Stimulated activated CD4-positive, alpha-beta T cell treated with anti-CD3 and anti-CD28 coated beads, Interleukin-15, amount 100 ng/mL, for 48 hours (primary cell): ENCODE measurements around the gene TMPRSS9.

Experiments used
- DNase-seq, 2 donors: peaks; one replicate each; pipeline ENCODE4 v3.0.0-alpha.2; 2020; ENCODE audit warnings: low read depth in 2 of 2

Gene TMPRSS9

DNA sequence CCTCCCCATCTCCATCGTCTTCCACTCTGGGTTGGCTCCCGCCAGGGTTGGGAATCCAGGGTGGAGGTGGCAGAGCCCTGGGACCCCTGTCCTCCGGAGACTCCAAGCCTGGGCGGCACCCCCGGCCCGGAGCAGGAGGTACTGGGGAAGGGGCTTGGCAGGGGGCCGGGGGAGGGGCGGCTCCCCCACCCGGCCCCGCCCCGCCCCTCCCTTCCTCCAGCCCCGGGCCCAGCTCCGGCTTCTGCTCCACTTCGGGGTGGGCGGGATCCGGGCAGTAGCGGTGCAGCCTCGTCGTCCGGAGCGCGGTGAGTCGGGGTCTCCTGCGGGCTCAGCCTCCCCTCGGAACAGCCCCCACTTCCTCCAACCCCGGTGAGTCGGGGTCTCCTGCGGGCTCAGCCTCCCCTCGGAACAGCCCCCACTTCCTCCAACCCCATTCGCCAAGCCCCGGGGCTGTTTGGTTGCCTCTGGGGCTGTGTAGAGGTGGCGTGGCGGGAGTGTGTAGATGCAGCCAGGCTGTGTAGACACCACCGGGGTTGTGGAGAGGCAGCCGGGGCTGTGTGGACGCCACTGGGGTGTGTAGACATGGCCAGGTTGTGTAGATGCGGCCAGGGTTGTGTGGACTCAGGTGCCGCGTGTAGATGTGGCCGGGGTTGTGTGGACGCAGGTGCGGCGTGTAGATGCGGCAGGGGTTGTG lies at the start of gene TMPRSS9:
Gene TMPRSS9, plus strand, starts transcription at position 274 of the 694 bp plus-strand sequence. CDS start 29,521 bp downstream, outside the sequence.
- DNase-seq, result no peak

DNA sequence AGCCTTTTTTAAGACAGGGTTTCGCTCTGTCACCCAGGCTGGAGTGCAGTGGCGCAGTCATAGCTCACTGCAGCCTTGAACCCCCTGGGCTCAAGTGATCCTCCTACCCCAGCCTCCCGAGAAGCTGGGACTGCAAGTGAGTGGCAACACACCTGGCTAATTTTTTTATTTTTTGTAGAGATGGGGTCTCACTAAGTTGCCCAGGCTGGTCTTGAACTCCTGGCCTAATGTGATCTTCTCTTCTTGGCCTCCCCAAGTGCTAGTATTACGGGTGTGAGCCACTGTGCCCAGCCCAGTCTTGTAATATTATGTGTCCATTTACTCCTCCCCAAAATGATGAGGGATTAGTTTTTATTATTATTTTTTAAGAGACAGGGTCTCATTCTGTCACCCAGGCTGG lies 49.0 kb upstream of the TMPRSS9 start:
- DNase-seq, result no peak

DNA sequence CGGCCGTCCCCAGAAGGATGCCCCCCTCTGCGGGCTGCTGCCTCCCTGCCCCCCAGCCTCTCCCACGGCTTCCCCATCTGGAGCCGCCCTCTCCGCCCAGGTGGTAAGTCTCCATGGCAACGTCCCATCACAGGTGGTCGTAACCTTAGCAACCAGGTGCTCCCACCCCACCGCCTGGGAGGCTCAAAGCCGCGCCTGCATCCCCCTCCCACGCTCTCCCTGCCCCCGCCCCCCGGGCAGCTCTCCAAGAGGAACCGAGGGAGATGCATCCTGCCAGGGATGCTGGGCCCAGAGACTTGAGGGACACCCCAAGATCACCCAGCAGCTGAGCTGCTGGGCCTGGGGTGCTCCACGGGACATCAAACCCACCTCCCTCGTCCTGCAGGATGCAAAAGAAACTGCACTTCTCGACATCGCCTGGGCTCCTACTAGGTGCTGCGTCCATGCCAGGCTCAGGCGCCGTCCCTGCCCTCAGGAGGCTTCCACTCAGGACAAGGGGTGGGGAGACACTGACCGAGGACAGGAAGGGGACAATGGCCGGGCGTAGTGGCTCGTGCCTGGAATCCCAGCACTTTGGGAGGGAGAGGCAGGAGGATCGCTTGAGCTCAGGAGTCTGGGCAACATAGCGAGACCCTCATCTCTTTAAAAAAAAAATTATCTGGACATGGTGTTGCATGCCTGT lies 47.1 kb upstream of the TMPRSS9 start:
- no peak for DNase-seq

DNA sequence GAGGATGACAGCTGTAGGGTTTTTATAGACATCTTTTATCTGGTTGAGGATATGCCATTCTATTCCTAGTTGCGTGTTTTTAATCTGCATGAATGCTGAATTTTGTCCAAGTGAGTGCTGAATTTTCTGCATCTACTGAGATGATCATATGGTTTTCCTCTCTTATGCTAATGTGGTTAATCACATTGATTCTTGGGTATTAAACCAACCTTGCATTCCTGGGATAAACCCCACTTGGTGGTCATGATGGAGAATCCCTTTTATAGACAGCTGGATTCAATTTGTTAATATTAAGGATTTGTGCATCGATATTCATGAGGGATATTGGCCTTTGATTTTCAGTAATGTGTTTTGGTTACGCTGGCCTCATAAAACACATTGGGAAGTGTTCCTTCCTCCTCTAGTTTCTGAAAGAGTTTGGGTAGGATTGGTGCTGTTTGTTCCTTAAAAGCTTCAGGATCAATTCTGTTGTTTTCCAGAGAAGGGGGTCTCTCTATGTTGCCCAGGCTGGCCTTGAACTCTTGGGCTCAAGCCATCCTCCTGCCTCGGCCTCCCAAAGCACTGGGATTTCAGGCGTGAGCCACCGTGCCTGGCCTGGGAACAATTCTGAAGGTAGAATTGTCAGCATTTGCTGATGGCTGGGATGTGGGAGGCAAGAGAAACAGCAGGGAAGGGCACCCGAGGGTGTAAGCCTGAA lies 44.8 kb upstream of the TMPRSS9 start:
- no peak for DNase-seq

DNA sequence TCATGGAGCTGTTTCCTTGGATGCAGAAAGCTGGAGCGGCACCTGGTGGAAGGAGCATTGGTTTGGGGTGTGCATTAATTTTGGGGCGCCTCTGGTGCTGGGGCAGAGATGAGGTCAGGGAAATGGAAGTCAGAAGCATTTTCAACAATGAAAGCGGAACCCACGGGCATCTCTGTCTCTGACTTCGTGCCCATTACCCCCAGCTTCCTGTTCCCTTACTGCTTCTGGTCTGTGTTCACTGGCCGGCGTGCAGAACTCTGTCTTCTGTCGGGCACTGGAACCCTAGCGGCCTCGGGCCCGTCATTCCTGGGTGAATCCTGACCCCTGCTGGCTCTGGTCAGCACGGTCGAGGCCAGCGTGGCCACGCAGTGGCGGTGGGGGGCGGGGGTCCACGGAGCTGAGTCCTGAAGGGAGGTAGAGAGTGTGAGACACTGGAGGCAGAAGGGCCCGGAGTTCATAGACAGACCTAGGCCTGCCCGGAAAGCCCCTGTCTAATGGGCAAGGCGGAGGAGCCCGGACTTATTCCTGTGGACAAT lies 44.2 kb upstream of the TMPRSS9 start:
- DNase-seq, result no peak

DNA sequence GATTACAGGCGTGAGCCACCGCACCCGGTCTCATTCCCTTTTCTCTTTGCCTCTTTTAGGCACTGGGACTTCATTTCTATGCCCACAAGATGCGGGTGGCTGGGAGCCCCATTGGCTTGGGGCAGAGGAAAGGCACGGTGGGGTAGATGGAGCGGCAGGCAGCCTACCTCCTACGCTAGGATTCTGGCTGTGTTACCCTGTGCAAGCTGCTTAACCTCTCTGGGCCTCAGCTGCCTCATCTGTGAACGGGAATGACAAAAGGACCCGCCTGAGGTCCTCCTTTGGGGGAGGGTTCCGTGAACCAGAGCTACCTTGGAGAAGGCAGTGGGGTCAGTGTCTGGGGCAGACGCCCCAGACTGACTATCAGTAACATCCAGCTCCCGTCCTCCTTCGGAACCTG lies 42.8 kb upstream of the TMPRSS9 start:
- no peak for DNase-seq

DNA sequence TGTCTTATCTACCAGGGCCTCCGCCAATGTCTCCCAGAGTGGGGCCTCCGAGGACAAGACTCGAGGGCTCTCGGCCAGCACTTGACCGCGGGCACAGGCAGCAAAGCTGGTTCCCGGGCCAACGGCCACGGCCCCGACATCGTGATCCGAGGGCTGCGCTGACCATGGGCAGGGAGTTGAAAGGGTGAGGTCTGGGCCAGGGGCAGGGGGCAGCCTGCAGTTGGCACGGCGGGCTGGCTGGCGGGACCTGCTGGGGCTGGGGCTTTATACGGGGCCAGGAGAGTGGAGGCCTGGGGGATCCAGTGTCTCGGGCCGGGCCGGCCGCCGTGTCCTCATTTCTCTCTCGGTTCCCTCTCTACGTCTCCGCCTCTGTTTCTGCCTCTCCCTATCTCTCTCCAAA lies 42.3 kb upstream of the TMPRSS9 start:
- DNase-seq, result no peak

DNA sequence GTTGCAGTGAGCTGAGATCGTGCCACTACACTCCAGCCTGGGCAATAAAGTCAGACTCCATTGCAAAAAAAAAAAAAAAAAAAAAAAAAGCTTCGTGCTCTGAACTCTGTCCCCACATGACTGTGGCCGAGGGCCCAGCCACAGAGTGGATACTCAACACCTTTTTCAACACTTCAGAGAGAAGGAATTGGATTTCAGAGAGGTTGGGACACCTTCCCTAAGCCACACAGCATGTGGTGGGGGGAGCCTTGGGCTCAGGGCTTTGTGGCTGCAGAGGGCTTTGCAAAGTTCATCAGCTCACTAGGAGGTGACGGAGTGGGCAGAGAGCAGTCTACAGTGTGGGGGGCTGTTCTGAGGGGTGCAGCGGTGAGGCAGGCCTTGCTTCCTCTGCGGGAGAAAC lies 41.1 kb upstream of the TMPRSS9 start:
- DNase-seq, result no peak

DNA sequence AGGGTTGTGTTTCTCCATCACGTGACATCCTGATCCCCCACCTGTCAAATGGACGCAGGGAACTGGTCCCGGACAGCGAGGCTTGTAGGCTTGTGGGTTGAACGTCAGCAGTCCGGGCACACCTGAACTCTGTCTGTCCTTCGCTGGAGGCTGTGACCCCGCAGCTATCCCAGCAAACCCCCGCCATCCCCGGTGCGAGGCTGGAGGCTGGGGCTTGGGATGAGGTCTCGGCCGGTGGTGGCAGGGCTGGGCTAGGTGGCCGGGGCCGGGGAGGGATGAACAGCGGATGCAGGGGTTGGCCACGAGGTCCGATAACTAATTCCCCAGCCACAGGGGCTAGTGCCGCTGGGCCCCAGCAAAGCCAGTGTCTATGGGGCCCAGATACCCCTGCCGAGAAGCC lies 40.5 kb upstream of the TMPRSS9 start:
- DNase-seq, result no peak

DNA sequence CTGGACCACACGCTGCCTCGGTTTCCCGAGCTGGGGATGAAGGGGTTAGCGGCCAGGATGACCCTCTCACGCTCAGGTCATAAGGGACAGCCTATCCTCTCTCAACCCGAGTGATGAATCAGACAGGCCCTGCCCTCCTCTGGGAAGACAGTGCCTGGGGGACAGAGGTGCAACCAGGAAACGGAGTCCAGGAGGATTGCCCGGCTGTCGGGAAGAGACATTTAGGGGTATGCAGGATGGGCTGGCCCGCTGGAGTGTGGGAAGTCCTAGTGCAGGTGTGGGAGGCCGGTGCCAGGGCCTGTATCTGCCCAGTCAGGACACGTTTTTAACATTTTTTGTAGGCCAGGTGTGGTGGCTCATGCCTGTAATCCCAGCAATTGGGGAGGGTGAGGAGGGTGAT lies 40.0 kb upstream of the TMPRSS9 start:
- no peak for DNase-seq

DNA sequence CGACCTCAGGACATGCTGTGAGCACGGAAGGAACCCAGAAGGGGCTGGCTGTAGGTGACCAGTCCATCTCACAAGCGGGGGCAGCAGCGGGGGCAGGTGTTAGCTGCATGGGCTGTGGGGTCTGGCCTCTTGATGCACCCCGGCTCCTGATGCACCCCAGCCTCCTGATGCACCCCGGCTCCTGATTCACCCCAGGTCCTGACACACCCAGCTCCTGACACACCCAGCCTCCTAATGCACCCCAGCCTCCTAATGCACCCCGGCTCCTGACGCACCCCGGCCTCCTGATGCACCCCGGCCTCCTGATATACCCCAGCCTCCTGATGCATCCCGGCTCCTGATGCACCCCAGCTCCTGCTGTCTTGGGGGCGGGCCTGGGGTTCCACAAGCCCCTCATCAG lies 39.1 kb upstream of the TMPRSS9 start:
- no peak for DNase-seq

DNA sequence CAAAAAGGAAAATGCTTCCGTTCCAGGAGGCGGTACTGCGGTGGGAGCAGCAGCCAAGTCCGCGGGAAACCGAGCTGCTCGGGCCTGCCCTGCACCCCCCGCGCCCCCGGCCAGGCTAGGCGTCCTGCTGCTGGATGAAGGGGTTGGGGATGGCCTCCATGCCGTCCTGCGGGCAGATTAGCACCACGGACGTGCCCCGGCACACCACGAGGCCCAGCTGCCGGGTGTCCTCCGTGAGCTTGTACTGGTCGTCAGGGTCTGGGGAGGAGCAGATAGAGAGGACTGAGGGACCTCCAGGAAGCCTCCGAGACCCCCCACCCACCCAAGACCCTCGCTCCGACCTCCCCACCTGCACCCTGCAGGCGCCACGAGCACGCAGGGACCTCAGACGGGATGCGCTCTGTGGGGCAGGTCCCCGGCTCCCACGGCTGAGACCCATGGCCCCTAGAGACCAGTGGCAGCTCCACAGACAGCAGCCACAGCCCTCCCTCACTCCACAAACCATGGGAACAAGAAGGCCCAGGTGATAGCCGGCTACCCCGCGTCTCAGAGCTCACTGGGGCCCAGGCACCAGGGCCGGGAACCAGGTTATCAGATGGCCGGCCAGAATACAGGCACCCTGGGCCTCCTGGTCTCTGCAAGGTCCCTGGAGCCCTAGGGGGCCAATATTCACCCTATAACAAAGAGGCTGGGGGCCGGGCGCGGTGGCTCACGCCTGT lies 38.3 kb upstream of the TMPRSS9 start:
- no peak for DNase-seq

DNA sequence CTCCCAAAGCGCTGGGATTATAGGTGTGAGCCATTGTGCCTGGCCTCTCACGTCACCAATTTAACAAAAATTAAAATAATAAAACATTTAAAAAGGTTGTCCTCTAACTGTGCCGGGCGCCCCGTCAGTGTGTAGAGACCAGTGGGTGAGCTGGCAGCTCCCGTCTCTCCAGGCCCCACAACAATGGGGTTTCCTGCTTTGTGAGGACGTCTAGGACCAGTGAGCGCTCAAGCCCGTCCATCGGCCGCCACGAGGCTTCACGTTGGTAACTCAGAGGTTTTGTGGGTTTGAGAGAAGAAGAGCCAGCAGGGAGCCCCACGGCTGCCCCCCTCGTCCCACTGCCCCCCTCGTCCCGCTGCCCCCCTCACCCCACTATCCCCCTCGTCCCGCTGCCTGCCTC lies 36.4 kb upstream of the TMPRSS9 start:
- no peak for DNase-seq

DNA sequence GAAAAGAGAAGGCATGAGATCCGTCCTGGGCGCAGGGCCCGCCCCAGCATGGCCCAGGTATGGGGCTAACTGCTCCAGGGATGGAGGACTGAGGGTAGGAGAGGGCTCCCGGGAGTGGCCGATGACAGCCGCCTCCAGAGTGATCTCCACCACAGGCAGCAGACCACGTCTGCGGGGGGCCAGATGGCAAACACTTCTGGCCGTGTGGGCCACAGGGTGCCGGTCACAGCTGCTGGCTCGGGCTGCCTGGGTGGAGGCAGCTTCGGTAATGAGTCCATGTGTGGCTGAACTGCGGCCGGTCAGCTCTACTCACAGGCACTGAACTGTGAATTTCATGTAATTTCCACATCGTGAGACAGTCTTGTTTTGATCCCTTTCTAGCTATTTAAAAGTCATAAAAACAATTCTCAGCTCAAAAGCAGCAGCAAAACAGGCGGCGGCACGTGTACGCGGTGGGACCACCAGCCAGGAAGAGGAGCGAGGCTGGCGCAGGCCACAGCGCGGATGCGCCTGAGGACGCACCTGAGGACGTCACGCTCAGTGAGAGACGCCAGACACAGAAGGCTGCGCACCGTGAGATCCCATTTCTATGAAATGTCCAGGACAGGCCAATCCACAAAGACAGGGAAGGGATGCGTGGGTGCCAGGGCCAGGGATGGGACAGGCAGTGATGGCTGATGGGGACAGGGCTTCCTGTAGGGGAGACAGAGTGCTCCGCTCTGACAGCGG lies 35.7 kb upstream of the TMPRSS9 start:
- no peak for DNase-seq

DNA sequence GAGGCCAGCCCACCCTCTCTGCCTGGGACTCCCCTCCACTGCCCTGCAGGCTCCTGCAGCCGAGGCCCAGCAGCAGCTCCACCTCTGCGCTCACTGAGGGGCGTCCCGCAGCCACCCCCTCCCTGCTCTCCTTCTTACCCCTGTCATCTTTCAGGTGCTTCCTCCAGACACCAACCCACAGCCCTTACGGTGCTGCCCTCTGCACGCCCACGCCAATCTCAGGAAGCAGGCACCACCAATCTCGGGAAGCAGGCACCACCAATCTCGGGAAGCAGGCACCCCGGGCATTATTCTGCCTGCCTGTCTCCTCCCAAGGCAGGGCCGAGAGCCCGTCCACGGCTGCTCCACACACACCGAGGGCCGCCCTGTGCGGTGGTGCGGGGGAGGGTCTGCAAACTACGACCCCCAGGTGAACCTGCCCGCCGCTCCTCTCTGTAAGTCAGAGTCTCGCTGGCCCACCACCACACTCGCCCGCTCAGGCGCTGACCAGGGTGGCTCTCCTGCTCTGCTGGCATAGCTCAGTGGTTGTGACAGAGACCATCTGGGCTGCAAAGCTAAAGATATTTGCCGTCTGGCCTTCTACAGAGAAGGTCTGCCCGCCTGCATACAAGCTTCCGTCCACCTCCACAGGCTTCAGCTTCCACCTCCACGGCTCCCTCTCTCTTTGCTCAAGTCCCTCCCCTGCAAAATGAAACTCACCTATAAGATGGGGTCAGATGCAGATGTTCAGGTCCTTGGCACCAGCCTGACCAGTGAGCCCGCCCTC lies 34.6 kb upstream of the TMPRSS9 start:
- no peak for DNase-seq

DNA sequence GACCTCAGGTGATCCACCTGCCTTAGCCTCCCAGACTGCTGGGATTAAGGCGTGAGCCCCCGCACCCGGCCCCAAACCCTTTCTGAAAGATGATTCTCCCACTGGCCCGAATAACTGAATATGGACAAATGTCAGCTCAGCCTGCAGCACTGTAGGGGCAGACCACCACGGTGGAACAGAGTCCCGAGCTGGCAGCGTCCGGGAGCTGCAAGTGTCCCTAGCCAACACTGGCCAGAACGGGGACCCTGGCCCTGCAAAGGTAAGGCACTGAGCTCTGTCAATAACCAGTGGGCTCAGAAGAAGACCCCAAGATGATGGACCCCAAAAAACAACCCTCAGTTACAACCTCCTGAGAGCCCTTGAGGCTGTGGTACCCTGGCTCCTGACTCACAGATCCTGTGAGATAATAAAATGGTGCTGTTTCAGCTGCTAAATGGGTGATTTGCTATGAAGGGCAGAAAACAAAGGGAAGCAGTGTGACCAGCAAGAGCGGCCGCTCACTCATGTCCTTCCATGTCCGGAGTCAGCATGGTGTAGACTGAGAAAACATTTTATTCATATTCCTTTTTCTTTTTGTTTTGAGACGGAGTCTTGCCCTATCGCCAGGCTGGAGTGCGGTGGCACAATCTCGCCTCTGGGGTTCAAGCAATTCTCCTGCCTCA lies 33.2 kb upstream of the TMPRSS9 start:
- DNase-seq, result no peak

DNA sequence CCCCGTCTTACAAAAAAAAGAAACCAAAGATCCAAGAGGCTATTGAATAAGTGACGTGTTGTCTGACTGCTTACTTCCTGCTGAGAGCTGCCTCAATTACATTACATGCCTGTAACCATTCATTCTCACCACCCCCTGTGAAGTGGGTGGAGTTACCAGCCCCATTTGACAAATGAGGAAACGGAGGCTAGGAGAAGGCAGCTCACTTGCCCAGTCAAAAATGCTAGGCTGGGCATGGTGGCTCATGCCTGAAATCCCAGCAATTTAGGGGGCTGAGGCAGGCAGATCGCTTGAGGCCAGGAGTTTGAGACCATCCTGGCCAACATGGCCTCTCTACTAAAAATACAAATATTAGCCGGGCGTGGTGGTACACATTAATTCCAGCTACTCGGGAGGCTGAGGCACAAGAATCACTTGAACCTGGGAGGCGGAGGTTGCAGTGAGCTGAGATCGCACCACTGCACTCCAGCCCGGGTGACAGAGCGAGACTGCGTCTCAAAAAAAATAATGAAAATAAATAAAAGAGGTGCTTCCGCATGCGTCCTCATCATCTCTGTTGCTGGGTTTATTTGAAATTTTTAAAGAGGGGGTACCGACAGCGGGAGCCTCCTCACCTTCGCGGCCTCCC lies 32.2 kb upstream of the TMPRSS9 start:
- DNase-seq, result peak; percentile 27 to 41

DNA sequence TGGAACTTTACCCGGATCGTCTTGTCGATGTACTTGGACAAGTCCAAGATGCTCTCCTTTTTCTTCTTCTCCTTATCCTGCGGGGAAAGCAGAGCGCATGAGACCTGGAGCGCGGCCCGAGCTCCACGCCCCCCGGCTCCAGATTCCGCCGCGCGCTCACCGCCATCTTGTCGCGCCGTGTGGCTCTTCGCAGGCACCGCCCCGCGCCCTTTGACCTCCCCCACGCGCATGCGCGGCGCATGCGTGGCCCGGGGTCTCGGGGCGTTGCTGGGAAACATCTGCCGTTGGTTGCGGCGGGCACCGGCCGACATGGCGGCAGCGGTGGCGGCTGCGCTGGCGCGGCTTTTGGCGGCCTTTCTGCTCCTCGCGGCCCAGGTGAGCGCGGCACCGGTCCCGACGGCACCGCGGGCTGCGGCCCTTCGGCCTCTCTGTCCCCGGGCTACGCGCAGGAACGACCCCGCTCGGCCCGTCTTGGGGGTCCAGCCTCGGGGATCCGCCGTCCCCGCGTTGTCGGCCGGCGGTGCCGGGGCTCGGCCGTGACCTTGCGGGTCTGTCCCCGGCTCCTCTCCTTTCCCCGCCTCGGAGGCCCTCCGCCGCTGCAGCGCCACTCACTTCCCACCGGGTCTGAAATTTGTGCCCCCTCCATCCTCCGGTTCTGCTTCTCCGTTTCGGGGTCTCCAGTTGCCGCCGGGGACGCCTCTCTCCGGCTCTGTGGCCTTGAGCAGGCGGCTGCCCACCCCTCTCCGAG lies 31.5 kb upstream of the TMPRSS9 start, which contains the start of the genes LSM7 and SPPL2B:
Gene LSM7, minus strand, starts transcription at position 186 of the 748 bp plus-strand sequence. Its CDS starts 20 bp downstream, at position 166.
Gene SPPL2B, plus strand, starts transcription at position 284 of the 748 bp plus-strand sequence. Its CDS starts 26 bp downstream, at position 310.
- peak; percentile 82 to 87 for DNase-seq

DNA sequence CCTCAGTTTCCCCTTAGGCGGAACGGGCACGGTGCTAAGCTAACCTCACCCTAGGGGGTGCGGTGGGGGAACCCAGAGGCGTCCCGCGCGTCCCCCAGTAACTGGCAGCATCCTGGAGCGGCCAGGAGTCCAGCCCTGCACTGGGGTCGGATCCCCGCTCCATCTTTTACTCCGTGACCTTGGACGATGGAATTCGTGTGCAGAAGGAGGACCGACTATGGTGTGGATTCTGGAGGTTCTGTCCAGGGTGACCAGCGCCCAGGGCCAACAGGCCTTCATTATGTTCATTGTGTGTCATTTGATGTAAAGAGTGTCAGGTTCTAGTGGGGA lies 31.0 kb upstream of the TMPRSS9 start:
- DNase-seq, result no peak
